Neural progenitor cell (in vitro differentiated cells): ENCODE data around the gene STAG1.

Experiments used
- CTCF ChIP-seq: fragments of 200-600 bp; sonication (generic); IDR thresholded peaks from 2 replicates; pipeline ENCODE4 v1.5.1; 2017; ENCODE audit warnings: antibody characterized with exemption, mild to moderate bottlenecking
- EZH2 ChIP-seq: fragments of 200-600 bp; sonication (generic); IDR thresholded peaks from 2 replicates; pipeline ENCODE4 v1.6.1; 2017; ENCODE audit warnings: antibody characterized with exemption, mild to moderate bottlenecking, moderate library complexity
- EZH2phosphoT487 ChIP-seq: fragments of 200-600 bp; sonication (generic); IDR thresholded peaks from 2 replicates; pipeline ENCODE4 v1.6.1; 2017; ENCODE audit warnings: antibody characterized with exemption

GRCh38 chr3:136657526-136657925 is 94.7 kb downstream of the STAG1 start:
- no peak for TF ChIP-seq CTCF
- no peak for TF ChIP-seq EZH2phosphoT487
- no peak for TF ChIP-seq EZH2
